ENCODE results near the gene TALDO1. TPM values are rescaled to one million over a fixed set of nuclear protein-coding genes. Genes with fewer than 3 reads are reported as not detected.

Gene TALDO1
- polyA plus RNA-seq, 6 donors from 2014 or later: 156 to 201 (median 164) TPM

GRCh38 chr11:706439-706956 is 40.8 kb upstream of the TALDO1 start:
- H3K27ac Mint-ChIP-seq: no peak overlapping the region
- H3K4me3 Mint-ChIP-seq: peak overlapping the region in 1 of 8 donors; percentile 79
- H3K36me3 Mint-ChIP-seq: no peaks in the 10 kb centered on the region
- DNase-seq: no peak
- H3K9me3 Mint-ChIP-seq: no peaks in the 10 kb centered on the region
- ATAC-seq (ENCODE audit: low read depth in 2 of 2): no peak
- peaks cover 6 to 39% (median 32%) of the 10 kb centered on the region in 3 donors for H3K27me3 Mint-ChIP-seq
- peaks cover 13 to 25% (median 16%) of the 10 kb centered on the region in 3 donors for H3K4me1 Mint-ChIP-seq

- ATAC-seq (ENCODE audit: low read depth in 2 of 2) (no peak), DNase-seq (no peak)
- Mint-ChIP-seq H3K27ac (no peak overlapping the region), H3K4me1 (peaks cover 13 to 26% (median 16%) of the 10 kb centered on the region in 3 donors), H3K27me3 (peaks cover 6 to 44% (median 32%) of the 10 kb centered on the region in 3 donors), H3K36me3 (no peaks in the 10 kb centered on the region), H3K4me3 (peak overlapping the region in 4 of 8 donors; percentile 5 to 57 (median 38)), H3K9me3 (no peaks in the 10 kb centered on the region)
Observed at GRCh38 chr11:706957-707816, 40.1 kb upstream of the TALDO1 start.

- Mint-ChIP-seq H3K9me3 (no peaks in the 10 kb centered on the region), H3K27me3 (peaks cover 6 to 44% (median 32%) of the 10 kb centered on the region in 3 donors), H3K27ac (no peak overlapping the region), H3K4me3 (peak overlapping the region in 1 of 8 donors; percentile 57), H3K4me1 (peaks cover 13 to 26% (median 16%) of the 10 kb centered on the region in 3 donors), H3K36me3 (no peaks in the 10 kb centered on the region)
- ATAC-seq (ENCODE audit: low read depth in 2 of 2) (no peak), DNase-seq (no peak)
Observed at GRCh38 chr11:707817-708420, 39.3 kb upstream of the TALDO1 start.

DNA sequence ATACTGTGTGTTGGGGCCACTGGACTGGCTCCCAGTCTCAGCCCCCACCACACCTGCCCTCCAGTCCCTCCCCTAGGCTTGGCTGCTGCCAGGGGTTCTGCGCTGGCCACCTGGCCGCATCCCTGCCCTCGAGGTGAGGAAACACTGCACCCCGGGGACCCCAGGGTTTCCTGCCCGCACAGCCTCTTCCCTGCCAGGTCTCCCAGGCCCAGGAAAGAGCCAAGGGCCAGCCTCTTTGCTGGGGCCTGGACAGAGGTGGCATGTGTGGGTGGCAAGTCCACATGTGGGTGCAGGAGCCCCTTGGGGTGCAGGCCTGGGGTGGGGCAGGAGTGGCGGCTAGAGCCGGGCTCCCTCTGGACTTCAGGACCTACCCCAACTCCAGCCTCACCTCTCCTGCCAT is 38.8 kb upstream of the TALDO1 start:
- ATAC-seq (ENCODE audit: low read depth in 2 of 2) (no peak), DNase-seq (no peak)
- no peak overlapping the region for H3K27ac Mint-ChIP-seq

GRCh38 chr11:709109-709997 is 37.9 kb upstream of the TALDO1 start:
- no peak for DNase-seq

More for the DNA sequence above, 38.8 kb upstream of the TALDO1 start:
- H3K4me3 Mint-ChIP-seq: no peak overlapping the region
- peaks cover 6 to 46% (median 32%) of the 10 kb centered on the region in 3 donors for H3K27me3 Mint-ChIP-seq
- H3K9me3 Mint-ChIP-seq: no peaks in the 10 kb centered on the region
- H3K36me3 Mint-ChIP-seq: no peaks in the 10 kb centered on the region
- H3K4me1 Mint-ChIP-seq: peaks cover 13 to 26% (median 16%) of the 10 kb centered on the region in 3 donors

GRCh38 chr11:714436-714835 is 32.8 kb upstream of the TALDO1 start:
- H3K9me3 Mint-ChIP-seq: peaks cover 0 to 17% (median 5%) of the 10 kb centered on the region in 7 donors

More at GRCh38 chr11:709109-709997, 37.9 kb upstream of the TALDO1 start:
- Mint-ChIP-seq H3K27ac (no peak overlapping the region), H3K9me3 (no peaks in the 10 kb centered on the region), H3K36me3 (peaks cover 0 to under 1% of the 10 kb centered on the region in 2 donors), H3K27me3 (peaks cover 6 to 54% (median 33%) of the 10 kb centered on the region in 3 donors), H3K4me1 (peaks cover 13 to 26% (median 16%) of the 10 kb centered on the region in 3 donors), H3K4me3 (no peak overlapping the region)
- no peak for ATAC-seq (ENCODE audit: low read depth in 2 of 2)

GRCh38 chr11:719214-720016 is 27.8 kb upstream of the TALDO1 start:
- Mint-ChIP-seq H3K27me3 (peaks cover 4 to 46% (median 17%) of the 10 kb centered on the region in 3 donors), H3K27ac (peak overlapping the region in 1 of 6 donors; percentile 30), H3K9me3 (peaks cover 0 to 16% (median 5%) of the 10 kb centered on the region in 7 donors), H3K4me3 (peak overlapping the region in 7 of 8 donors; percentile 24 to 85 (median 65)), H3K36me3 (peaks cover 0 to 10% of the 10 kb centered on the region in 2 donors), H3K4me1 (peaks cover 13 to 22% (median 22%) of the 10 kb centered on the region in 3 donors)
- no peak for DNase-seq
- no peak for ATAC-seq (ENCODE audit: low read depth in 2 of 2)

More at GRCh38 chr11:714436-714835, 32.8 kb upstream of the TALDO1 start:
- H3K4me3 Mint-ChIP-seq: peak overlapping the region in 1 of 8 donors; percentile 0
- no peak for ATAC-seq (ENCODE audit: low read depth in 2 of 2)
- H3K4me1 Mint-ChIP-seq: peaks cover 9 to 17% (median 12%) of the 10 kb centered on the region in 3 donors
- no peak overlapping the region for H3K27ac Mint-ChIP-seq
- H3K27me3 Mint-ChIP-seq: peaks cover 10 to 53% (median 36%) of the 10 kb centered on the region in 3 donors
- H3K36me3 Mint-ChIP-seq: peaks cover 0 to 11% of the 10 kb centered on the region in 2 donors
- no peak for DNase-seq

DNA sequence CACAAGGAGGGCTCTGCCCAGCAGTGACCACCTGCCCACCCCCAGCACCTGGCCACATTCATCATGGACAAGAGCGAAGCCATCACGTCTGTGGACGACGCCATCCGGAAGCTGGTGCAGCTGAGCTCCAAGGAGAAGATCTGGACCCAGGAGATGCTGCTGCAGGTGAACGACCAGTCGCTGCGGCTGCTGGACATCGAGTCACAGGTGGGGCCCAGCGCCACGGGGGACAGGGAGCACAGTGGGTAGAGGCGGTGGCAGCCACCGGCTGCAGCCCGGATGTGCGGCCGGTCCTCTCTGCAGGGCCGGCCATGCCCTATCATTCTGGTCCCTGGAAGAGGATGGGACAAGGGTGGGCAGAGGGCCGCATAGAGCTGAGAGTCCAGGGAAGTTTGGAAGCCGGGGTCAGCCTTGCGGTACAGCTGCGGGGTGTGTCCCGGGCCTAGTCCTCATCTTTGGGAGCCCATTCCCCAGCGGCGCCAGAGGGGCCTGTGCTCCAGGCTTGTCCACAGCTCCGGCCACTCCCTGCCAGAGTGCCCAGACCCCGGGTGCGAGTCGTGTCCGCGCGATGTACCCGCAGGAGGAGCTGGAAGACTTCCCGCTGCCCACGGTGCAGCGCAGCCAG is 27.1 kb upstream of the TALDO1 start:
- ATAC-seq (ENCODE audit: low read depth in 2 of 2) (no peak), DNase-seq (no peak)
- peak overlapping the region; percentile 24 to 85 (median 59) for H3K4me3 Mint-ChIP-seq
- peak overlapping the region in 3 of 6 donors; percentile 29 to 82 (median 74) for H3K27ac Mint-ChIP-seq
- H3K36me3 Mint-ChIP-seq: peaks cover 0 to 3% of the 10 kb centered on the region in 2 donors
- peaks cover 0 to 9% (median 3%) of the 10 kb centered on the region in 7 donors for H3K9me3 Mint-ChIP-seq
- peaks cover 13 to 22% (median 22%) of the 10 kb centered on the region in 3 donors for H3K4me1 Mint-ChIP-seq
- H3K27me3 Mint-ChIP-seq: peaks cover 0 to 39% (median 10%) of the 10 kb centered on the region in 3 donors

DNA sequence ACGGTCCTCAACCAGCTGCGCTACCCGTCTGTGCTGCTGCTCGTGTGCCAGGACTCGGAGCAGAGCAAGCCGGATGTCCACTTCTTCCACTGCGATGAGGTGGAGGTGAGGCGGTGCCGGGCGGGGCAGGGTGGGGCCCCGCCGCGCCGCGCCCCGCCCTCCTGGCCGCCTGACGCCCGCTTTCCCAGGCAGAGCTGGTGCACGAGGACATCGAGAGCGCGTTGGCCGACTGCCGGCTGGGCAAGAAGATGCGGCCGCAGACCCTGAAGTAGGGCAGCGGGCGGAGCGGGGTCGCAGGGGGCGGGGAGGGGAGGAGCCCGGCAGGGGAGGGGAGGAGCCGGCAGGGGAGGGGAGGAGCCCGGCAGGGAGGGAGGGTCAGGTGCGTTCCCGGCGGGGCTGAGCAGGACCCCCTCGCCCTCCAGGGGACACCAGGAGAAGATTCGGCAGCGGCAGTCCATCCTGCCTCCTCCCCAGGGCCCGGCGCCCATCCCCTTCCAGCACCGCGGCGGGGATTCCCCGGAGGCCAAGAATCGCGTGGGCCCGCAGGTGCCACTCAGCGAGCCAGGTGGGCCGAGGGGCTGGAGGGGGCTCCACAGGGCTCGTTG is 26.5 kb upstream of the TALDO1 start:
- DNase-seq (no peak), ATAC-seq (ENCODE audit: low read depth in 2 of 2) (peak; percentile 9 to 34)
- Mint-ChIP-seq H3K36me3 (no peaks in the 10 kb centered on the region), H3K4me1 (peaks cover 13 to 22% (median 22%) of the 10 kb centered on the region in 3 donors), H3K9me3 (peaks cover 0 to 5% (median 0%) of the 10 kb centered on the region in 7 donors), H3K27ac (peak overlapping the region in 1 of 6 donors; percentile 82), H3K4me3 (peak overlapping the region in 6 of 8 donors; percentile 57 to 91 (median 86)), H3K27me3 (peaks cover 0 to 36% (median 8%) of the 10 kb centered on the region in 3 donors)

GRCh38 chr11:721247-721740 is 26.0 kb upstream of the TALDO1 start:
- Mint-ChIP-seq H3K9me3 (peaks cover 0 to 4% (median 0%) of the 10 kb centered on the region in 7 donors), H3K4me3 (peak overlapping the region; percentile 59 to 93 (median 86)), H3K4me1 (peaks cover 13 to 22% (median 22%) of the 10 kb centered on the region in 3 donors), H3K27me3 (peaks cover 0 to 36% (median 8%) of the 10 kb centered on the region in 3 donors), H3K27ac (peak overlapping the region in 3 of 6 donors; percentile 74 to 83 (median 82)), H3K36me3 (no peaks in the 10 kb centered on the region)
- ATAC-seq (ENCODE audit: low read depth in 2 of 2): peak; percentile 53 to 54
- DNase-seq: peak; percentile 51
